AG10803 (cell line): Measurements from ENCODE around the gene RHOF.

Experiments
- DNase-seq: peaks from one replicate; pipeline ENCODE4 v3.0.0; 2010; ENCODE audit warnings: low read depth
- H3K4me3 ChIP-seq: 2 replicates; pipeline ENCODE4 v1.5.1; 2011; ENCODE audit warnings: mild to moderate bottlenecking, low read length, control low read depth
- TF ChIP-seq, protein P1 (sequence below): conservative IDR thresholded peaks from 2 replicates; pipeline ENCODE4 v1.5.1; 2011; ENCODE audit warnings: mild to moderate bottlenecking, low read length, control low read depth, inconsistent platforms

RHOF gene

DNA sequence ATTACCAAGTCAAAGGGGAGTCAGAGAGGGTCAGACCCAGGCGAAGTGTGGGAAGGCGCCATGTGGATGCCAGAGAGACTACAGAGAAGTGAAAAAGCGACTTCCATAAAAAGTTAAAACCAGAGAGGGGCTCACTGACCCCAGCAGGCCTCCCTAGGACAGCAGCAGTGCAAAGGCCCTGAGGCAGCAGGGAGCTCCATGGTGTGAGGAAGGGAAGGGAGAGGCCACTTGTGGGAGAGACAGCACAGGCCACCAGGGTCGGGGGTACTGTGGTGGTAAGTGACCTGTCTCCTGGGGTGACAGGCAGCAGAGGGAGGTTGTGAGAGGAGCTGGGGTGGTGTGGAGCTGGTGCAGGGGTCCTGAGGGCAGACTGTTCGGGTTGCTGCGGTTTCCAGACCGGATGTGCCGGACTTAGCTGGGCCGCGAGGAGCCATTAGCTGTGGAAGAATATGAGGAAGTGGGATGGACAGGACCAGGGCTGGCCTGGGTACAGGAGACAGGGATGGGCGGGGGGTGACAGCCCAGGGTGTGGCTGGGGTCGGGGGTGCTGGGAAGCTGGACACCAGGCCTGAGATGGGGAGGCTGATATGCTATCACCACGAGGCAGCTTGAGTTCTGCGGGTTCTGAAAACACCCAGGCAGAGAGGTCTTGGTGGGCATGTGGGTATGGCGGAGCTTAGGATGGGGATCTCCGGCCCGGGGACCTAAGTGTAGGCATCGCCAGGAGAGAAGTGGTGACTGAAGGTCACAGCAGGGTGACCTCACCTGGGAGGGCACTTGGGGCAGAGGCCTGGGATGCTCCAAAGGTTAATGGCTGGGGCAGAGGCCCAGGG, 33.0 kb upstream of the RHOF start:
- no peak overlapping the region for H3K4me3 ChIP-seq
- DNase-seq, result no peak
- TF ChIP-seq, protein P1, sequence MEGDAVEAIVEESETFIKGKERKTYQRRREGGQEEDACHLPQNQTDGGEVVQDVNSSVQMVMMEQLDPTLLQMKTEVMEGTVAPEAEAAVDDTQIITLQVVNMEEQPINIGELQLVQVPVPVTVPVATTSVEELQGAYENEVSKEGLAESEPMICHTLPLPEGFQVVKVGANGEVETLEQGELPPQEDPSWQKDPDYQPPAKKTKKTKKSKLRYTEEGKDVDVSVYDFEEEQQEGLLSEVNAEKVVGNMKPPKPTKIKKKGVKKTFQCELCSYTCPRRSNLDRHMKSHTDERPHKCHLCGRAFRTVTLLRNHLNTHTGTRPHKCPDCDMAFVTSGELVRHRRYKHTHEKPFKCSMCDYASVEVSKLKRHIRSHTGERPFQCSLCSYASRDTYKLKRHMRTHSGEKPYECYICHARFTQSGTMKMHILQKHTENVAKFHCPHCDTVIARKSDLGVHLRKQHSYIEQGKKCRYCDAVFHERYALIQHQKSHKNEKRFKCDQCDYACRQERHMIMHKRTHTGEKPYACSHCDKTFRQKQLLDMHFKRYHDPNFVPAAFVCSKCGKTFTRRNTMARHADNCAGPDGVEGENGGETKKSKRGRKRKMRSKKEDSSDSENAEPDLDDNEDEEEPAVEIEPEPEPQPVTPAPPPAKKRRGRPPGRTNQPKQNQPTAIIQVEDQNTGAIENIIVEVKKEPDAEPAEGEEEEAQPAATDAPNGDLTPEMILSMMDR, result no peak

- no peak overlapping the region for H3K4me3 ChIP-seq
- TF ChIP-seq, protein P1, result no peak
- DNase-seq, result no peak
These were observed 31.6 kb upstream of the RHOF start for GRCh38 chr12:121825041-121825523.

DNA sequence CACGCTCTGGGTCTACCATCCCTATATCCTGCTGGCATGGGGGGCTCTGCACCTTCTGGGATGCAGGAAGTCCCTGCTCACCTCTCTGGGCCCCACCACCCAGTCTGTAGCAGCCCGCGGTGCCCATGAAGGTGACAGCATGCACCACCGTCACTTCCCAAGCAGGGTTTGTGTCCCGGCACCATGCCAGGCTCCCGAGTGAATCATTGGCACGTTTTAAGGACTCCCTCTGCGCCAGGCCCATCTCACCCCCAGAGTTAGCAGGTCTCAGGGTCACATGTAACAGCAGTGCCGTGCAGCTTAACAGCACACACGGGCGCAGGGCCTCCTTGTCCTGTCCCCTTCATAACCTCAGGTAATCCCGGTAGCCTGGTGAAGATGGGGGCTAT, 30.2 kb upstream of the RHOF start:
- no peak for DNase-seq
- no peak overlapping the region for H3K4me3 ChIP-seq
- TF ChIP-seq, protein P1, result no peak

DNA sequence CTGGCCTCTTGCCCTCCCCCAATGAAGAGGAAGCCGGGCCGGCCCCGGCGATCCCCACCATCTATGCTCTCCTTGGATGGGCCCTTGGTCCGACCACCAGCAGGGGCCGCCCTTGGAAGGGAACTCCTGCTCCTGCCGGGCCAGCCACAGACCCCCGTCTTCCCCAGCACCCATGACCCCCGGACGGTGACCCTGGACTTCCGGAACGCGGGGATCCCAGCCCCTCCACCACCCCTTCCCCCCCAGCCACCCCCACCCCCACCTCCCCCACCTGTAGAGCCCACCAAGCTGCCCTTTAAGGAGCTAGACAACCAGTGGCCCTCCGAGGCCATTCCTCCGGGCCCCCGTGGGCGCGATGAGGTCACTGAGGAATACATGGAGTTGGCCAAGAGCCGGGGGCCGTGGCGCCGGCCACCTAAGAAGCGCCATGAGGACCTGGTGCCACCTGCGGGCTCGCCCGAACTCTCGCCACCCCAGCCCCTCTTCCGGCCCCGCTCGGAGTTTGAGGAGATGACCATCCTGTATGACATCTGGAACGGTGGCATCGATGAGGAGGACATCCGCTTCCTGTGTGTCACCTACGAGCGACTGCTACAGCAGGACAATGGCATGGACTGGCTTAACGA, 29.7 kb upstream of the RHOF start:
- TF ChIP-seq, protein P1, result no peak
- H3K4me3 ChIP-seq, result no peak overlapping the region
- DNase-seq, result no peak

DNA sequence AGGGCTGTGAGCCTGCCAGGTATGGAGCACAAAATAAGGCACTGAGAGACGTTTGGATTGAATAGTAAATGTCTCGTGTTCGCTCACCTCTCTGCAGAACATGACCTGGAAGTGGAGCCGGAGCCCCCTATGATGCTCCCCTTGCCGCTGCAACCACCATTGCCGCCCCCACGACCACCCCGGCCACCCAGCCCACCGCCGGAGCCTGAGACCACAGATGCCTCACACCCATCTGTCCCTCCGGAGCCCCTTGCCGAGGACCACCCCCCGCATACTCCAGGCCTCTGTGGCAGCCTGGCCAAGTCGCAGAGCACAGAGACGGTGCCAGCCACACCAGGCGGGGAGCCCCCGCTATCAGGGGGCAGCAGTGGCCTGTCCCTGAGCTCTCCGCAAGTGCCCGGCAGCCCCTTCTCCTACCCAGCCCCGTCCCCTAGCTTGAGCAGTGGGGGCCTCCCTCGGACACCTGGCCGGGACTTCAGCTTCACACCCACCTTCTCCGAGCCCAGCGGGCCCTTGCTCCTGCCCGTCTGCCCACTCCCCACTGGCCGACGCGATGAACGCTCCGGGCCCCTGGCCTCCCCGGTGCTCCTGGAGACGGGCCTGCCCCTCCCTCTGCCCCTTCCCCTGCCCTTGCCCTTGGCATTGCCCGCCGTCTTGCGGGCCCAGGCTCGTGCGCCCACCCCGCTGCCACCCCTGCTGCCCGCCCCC, 29.1 kb upstream of the RHOF start:
- no peak for DNase-seq
- TF ChIP-seq, protein P1, result no peak
- H3K4me3 ChIP-seq, result no peak overlapping the region

DNA sequence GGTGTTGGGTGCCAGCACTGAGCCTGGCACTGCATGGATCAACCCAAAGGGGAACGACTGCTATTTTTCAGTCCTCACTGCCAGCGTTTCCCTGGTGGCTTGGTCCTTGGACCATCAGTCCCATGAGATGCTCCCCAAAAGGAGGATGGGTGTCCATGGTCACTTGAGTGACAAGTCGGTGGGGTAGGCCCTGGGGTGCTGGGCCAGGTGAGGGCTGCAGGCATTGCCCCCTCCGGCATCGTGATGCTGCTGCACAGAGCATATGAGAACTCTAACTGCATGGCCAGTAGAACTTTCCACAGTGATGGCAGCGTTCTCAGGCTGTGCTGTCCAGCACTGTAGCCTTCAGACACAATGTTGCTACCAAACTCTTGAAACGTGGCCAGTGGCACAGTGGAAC, 26.6 kb upstream of the RHOF start:
- DNase-seq, result no peak
- H3K4me3 ChIP-seq, result no peak overlapping the region
- TF ChIP-seq, protein P1, result no peak
